Right ventricle myocardium inferior (tissue), 1 donor: ENCODE results near the gene FAF1. TPM values are rescaled to one million over a fixed set of nuclear protein-coding genes. Genes with fewer than 3 reads are reported as not detected.
"Not testable (repeated sequence)": the region's sequence is repeated elsewhere in the genome, so short reads cannot be mapped to it uniquely, and the experiment has no call there.

ENCODE experiments used
- ATAC-seq: fragments of 200-7000 bp; cut with Tn5 transposase; one replicate; pipeline ENCODE4 v1.9.1; 2020; ENCODE audit warnings: mild to moderate bottlenecking, moderate library complexity
- DNase-seq: peaks from one replicate; pipeline ENCODE4 v3.0.0; 2021; ENCODE audit errors: missing footprints
- intact Hi-C: fragments of 100-400 bp; cut with DNase I; formaldehyde crosslinking; loops from one replicate; pipeline ENCODE4 v1.11.0; 2022
- total RNA-seq: library from RNA; stranded (reverse); fragmentation: NEBNext Ultra II Directional; extraction: Animal tissue kit (Norgen Biotek cat#: 25700); gene quantifications from one replicate; pipeline ENCODE4 v1.2.1, GENCODE V29; 2021
- donor health status: DM: no; HTN: yes; CAD: no; lungs with severe emphysema.

The FAF1 gene
- total RNA-seq, 1 donor from 2014 or later, result 80.4 TPM

GRCh38 chr1:50832167-50832566 is 127.9 kb downstream of the FAF1 start:
- ATAC-seq, result peak; percentile 30
- no peak for DNase-seq
- intact Hi-C loops, result no loop called here

DNA sequence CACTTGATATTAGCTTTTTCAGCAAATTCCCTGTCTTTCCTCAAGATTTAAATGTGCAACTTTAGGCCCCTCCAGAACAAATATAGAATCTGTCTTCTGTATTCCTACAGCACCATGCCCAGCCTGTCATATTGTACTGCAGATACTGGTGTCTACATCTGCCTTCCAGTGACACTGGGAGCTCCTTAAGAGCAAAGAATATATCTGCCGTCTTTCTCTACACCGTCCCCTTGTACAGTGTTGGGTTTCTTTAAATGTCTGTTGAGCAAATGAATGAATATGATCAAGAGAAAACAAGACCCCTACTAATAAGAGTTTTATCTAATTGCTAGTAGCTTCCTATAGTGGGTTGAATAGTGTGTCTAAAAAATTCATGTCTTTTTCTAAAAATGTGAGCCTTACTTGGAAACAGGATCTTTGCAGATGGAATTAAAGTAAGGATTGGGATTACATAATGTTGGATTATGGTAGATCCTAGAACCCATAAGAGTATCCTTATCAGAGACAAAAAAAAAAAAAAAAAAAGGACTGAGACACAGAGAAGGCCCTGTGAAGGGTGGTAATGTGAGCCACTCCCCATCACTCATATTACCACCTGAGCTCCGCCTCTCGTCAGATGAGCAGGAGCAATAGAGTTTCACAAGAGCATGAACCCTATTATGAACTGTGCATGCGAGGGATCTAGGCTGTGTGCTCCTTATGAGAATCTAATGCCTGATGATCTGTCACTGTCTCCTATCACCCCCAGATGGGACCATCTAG is 128.6 kb downstream of the FAF1 start:
- DNase-seq (no peak), ATAC-seq (no peak)
- intact Hi-C loops, result no loop called here

DNA sequence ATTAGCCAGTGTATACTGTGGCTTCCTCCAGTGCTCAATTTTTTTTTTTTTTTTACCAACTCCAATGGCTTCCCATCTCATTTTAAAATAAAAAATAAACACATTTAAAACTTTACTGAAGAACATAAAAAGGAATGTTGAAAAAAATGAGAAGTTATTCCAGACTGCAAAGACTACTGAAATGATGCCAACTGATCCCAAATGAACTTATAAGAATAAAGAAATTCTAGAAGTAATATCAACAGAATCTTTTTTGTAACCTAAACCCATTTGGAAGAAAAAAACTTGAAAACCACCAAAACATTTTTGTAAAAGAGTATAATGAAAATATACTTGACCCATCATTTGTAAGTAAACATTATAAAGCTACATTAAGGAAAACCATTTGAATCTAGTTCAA is 129.4 kb downstream of the FAF1 start:
- DNase-seq (no peak), ATAC-seq (no peak)
- intact Hi-C loops, result no loop called here

- intact Hi-C loops, result loop anchor here (5.0 kb wide), 1 partner anchor 148 kb away; no protein-coding TSS in a partner anchor
- ATAC-seq, result peak; percentile 86
These were observed 130.8 kb downstream of the FAF1 start for GRCh38 chr1:50829014-50829958.

DNA sequence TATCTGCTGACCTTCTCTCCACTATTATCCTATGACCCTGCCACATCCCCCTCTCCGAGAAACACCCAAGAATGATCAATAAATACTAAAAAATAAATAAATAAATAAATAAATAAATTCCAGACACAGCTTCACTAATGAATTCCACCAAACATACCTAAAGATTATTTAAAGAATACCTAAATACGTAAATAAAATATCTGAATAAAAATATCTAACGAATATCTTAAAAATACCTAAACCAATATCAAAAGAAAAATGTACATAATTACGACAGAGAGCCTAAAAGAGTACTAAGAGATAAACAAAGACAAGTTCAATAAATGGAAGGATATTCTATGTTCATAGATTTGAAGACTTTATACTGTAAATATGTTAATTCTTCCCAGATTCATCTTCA is 132.5 kb downstream of the FAF1 start:
- DNase-seq (no peak), ATAC-seq (no peak)
- intact Hi-C loops, result loop anchor here (5.0 kb wide), 1 partner anchor 150 kb away; no protein-coding TSS in a partner anchor

More at GRCh38 chr1:50829014-50829958, 130.8 kb downstream of the FAF1 start:
- DNase-seq, result no peak

GRCh38 chr1:50826792-50827191 is 133.3 kb downstream of the FAF1 start:
- intact Hi-C loops, result loop anchor here (5.0 kb wide), 1 partner anchor 151 kb away; no protein-coding TSS in a partner anchor
- ATAC-seq, DNase-seq: not testable (repeated sequence)

- intact Hi-C loops, result no loop called here
- ATAC-seq (no peak), DNase-seq (no peak)
These were observed 137.9 kb downstream of the FAF1 start for GRCh38 chr1:50822035-50822776.

- intact Hi-C loops, result no loop called here
- ATAC-seq, result no peak
- no peak for DNase-seq
These were observed 139.5 kb downstream of the FAF1 start for GRCh38 chr1:50820545-50820944.

GRCh38 chr1:50812346-50812745 is 147.7 kb downstream of the FAF1 start:
- intact Hi-C loops, result no loop called here
- ATAC-seq, result no peak

GRCh38 chr1:50808296-50808695 is 151.8 kb downstream of the FAF1 start:
- DNase-seq (no peak), ATAC-seq (no peak)
- intact Hi-C loops, result no loop called here

More at GRCh38 chr1:50812346-50812745, 147.7 kb downstream of the FAF1 start:
- DNase-seq, result no peak

DNA sequence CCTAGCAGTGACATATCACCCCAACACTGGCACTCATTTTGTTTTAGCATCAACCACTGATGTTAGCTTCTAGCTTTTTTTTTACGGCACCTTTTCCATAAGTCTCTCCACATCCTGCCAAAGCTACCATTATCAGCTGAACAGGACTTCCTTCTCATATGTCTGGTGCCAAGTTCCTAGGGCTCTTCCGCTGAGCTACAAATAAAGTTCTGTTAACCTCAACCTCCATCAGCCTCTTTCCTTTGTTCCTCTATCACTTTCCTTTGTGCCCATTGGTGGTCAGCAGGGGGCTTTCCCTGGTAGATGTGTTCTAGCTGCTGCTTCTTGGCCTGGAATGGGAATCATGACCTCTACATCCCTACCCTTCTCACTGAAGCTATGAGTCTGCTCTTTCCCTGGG is 163.8 kb downstream of the FAF1 start:
- ATAC-seq (no peak), DNase-seq (no peak)
- intact Hi-C loops, result no loop called here

GRCh38 chr1:50793521-50793920 is 166.5 kb downstream of the FAF1 start:
- ATAC-seq, result no peak

DNA sequence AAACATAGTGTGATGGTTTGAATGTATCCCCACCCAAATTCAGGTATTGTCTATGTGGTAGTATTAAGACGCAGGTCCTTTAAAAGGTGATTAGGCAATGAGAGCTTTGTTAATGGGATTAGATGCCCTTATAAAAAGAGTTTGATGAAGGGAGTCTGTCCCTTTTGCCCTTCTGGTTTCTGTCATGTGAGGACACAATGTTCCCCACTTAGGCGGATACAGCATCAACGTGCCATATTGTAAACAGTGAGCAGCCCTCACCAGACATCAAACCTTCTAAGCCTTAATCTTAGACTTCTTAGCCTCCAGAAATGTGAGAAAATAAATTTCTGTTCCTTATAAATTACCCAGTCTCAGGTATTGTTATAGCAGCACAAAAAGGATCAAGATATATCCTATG is 172.8 kb downstream of the FAF1 start:
- intact Hi-C loops, result no loop called here
- no peak for ATAC-seq

More at GRCh38 chr1:50793521-50793920, 166.5 kb downstream of the FAF1 start:
- DNase-seq, result no peak
- intact Hi-C loops, result no loop called here

DNA sequence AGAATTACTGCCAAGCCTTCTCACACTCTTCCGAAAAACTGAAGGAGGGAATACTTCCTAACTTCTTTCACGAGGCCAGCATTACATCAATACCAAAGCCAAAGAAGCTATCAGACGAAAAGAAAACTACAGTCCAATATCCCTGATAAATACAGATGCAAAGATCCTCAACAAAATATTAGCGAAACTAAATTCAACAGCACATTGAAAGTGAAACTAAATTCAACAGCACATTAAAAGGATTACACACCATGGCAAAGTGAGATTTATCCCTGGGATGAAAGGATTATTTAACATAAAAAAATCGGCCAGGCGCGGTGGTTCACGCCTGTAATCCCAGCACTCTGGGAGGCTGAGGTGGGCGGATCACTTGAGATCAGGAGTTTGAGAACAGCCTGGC is 176.8 kb downstream of the FAF1 start:
- DNase-seq (no peak), ATAC-seq (no peak)
- intact Hi-C loops, result no loop called here

More for the DNA sequence above, 172.8 kb downstream of the FAF1 start:
- DNase-seq, result no peak

GRCh38 chr1:50780797-50781196 is 179.3 kb downstream of the FAF1 start:
- no peak for ATAC-seq

DNA sequence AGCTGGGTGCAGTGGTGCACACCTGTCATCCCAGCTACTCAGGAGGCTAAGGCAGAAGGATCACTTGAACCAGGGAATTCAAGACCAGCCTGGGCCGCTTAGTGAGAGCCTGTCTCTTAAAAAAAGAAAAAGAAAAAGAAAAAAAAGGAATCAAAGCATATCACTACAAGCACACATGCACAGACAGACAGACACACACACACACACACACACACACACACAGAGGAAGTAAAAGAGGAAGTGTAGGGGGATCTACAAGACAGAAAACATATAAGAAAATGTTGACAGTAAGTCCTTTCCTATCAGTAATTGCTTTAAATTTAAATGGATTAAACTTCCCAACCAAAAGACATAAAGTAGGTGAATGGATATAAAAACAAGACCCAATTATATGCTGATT is 180.3 kb downstream of the FAF1 start:
- DNase-seq (no peak), ATAC-seq (no peak)
- intact Hi-C loops, result no loop called here

More at GRCh38 chr1:50780797-50781196, 179.3 kb downstream of the FAF1 start:
- intact Hi-C loops, result no loop called here
- no peak for DNase-seq

DNA sequence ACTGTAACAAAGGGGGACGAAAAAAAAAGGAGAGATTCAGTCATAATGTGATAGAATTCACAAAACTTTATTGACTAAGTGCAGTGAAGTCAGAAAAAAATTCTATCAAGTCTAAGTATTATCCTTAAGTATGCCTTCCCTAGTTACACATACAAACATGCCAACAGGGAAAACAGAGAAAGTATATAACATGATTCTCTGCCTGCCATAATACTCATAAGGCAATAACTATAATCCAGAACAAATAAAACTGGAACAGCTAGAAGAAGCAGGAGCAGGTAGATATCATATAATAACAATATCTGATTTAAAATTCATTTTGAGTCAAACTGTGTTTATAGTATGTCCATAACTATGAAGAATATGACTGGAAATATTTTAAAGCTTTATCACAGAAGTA is 184.3 kb downstream of the FAF1 start:
- ATAC-seq (no peak), DNase-seq (no peak)
- intact Hi-C loops, result loop anchor here (2.0 kb wide), 3 partner anchors 193 to 413 kb away; no protein-coding TSS in a partner anchor

DNA sequence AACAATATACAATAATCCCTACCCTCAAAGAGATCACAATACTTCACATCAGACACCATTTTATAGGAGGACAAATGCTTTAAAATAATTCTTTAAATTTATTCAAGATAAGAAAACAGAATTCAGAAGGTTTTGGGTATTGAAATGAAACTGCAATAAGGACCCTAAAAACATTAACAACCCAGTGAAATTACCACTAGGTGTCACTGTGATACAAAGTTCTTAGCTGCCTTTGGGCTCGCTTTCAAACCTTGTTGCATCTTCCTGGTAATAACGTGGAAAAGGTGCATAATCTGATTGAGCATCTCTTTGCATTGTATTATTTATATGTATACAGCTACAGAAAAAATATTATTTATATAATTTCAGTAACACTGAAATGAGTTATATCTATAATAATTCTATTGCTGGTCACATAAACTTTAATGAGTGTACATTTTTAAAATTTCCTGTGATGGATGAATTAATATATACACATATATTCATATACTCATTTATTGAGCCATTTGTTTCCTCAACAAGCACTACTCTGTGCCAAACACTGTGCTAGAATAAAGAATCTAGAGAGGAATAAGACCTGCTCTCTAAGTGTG is 185.2 kb downstream of the FAF1 start:
- no peak for ATAC-seq
- intact Hi-C loops, result loop anchor here (2.0 kb wide), 3 partner anchors 194 to 414 kb away; no protein-coding TSS in a partner anchor
- DNase-seq, result no peak
